NCI-H748 (cell line): ENCODE data around the gene RASSF1.

Source experiments
- DNase-seq: peaks from one replicate; lab custom pipeline; 2025; ENCODE audit not compliant: unreplicated experiment; lab: John Stamatoyannopoulos, UW

RASSF1 gene

GRCh38 chr3:50345586-50346234 lies 5.1 kb upstream of the RASSF1 start, which contains the start of gene ZMYND10:
Gene ZMYND10 (minus strand): TSS chr3:50345732. CDS start chr3:50345579, 153 bp downstream.
- DNase-seq, result peak; percentile 77

GRCh38 chr3:50345008-50345407 lies 4.4 kb upstream of the RASSF1 start:
- no peak for DNase-seq

GRCh38 chr3:50342813-50343633 lies 2.4 kb upstream of the RASSF1 start:
- DNase-seq, result no peak

- no peak for DNase-seq
Observed at GRCh38 chr3:50341996-50342650, 1.5 kb upstream of the RASSF1 start.

GRCh38 chr3:50341537-50341936 lies 901 bp upstream of the RASSF1 start:
- DNase-seq, result no peak

- DNase-seq, result no peak
Observed at GRCh38 chr3:50340147-50340447, 539 bp downstream of the RASSF1 start.

- DNase-seq, result no peak
Observed at GRCh38 chr3:50339485-50340146, 1.0 kb downstream of the RASSF1 start.

GRCh38 chr3:50338965-50339364 lies 1.7 kb downstream of the RASSF1 start:
- no peak for DNase-seq

- peak; percentile 97 for DNase-seq
Observed at GRCh38 chr3:50337175-50337861, 3.3 kb downstream of the RASSF1 start.

- no peak for DNase-seq
Observed at GRCh38 chr3:50336452-50337174, 4.0 kb downstream of the RASSF1 start.

- DNase-seq, result no peak
Observed at GRCh38 chr3:50334339-50335075, 6.1 kb downstream of the RASSF1 start.

- DNase-seq, result no peak
Observed at GRCh38 chr3:50333744-50334328, 6.8 kb downstream of the RASSF1 start.

GRCh38 chr3:50331364-50331907 lies 9.2 kb downstream of the RASSF1 start:
- DNase-seq, result no peak

- DNase-seq, result no peak
Observed at GRCh38 chr3:50330330-50330729, 10.3 kb downstream of the RASSF1 start.

- DNase-seq, result peak; percentile 96
Observed at GRCh38 chr3:50327943-50328691, 12.5 kb downstream of the RASSF1 start, which contains the start of gene TUSC2. Gene TUSC2 (minus strand): TSS chr3:50328223. CDS start chr3:50328099, 124 bp downstream.

- no peak for DNase-seq
Observed at GRCh38 chr3:50327129-50327528, 13.5 kb downstream of the RASSF1 start.

GRCh38 chr3:50326182-50326541 lies 14.5 kb downstream of the RASSF1 start:
- DNase-seq, result no peak

GRCh38 chr3:50325497-50326181 lies 15.0 kb downstream of the RASSF1 start:
- DNase-seq, result no peak
